HT-29 (cell line): Measurements from ENCODE around the gene SYNGR4. TPM values are rescaled to one million over a fixed set of nuclear protein-coding genes. Genes with fewer than 3 reads are reported as not detected.
A peak's percentile ranks its signal among the peaks of the same experiment; 100 is the strongest.

ENCODE experiments used
- DNase-seq: peaks from one replicate; pipeline ENCODE4 v3.0.0-alpha.2; 2015; ENCODE audit warnings: low spot score
- total RNA-seq: library from RNA; depleted of rRNA; stranded (reverse); fragments of >200 nt; shearing (Covaris generic); gene quantifications from 2 replicates; pipeline ENCODE4 v1.2.3, GENCODE V29; 2014

The SYNGR4 gene
- total RNA-seq, 1 experiment from 2014 or later = 1.2 TPM

DNA sequence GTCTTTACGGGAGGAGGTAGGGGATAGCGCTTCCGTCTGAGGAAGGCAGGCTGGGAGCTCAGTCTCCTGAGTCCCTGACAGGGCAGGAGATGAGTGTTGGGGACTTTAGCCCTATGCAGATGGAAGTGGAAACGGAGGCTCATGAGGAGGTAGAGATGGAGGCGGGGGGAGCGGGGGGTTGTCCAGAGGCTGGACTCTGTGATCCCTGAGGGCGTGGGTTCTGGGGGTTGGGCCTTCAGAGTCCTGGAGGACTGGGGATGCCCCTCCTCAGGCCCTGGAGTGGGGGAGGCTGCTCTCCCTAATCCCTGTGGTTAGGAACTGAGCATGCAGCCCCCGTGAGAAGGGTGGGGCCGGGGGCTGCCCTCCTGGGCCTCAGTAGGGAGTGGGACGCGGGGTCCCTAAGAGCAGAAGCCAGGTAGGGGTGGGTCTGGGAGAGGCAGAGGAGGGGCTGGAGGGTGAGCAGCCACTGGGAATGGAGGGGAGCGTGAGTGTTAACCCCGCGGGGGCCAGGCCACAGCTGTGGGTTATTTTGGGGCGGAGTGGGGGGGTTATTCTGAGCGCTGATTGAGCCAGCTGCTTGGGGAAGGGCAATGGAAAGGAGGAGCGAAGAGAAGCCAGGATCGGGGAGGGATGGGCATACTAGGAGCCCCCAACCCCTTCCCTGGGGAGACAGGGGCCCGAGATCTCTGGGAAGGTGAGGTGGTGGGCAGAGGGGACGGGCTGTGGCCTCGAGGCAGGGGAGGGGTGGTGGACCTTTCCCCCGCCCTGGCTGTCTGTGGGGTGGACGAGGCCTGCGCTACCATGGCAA is 32.1 kb downstream of the SYNGR4 start:
- no peak for DNase-seq

DNA sequence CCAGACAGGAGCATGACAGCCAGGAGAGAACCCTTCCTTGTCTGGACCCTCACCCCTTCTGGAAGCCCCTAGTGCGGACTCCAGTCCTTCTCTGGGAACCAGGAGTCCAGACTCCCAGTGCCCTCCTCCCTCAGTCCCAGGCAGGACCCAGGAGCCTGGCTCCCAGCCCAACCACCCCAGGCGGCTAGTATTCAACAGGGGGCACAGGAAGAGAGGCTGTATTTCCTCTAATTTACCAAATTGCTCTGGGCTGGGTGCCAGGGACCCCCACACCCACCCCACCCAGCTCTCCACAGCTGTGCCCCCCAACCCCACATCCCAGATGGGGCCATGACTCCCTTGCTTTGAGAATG is 32.6 kb downstream of the SYNGR4 start:
- no peak for DNase-seq

DNA sequence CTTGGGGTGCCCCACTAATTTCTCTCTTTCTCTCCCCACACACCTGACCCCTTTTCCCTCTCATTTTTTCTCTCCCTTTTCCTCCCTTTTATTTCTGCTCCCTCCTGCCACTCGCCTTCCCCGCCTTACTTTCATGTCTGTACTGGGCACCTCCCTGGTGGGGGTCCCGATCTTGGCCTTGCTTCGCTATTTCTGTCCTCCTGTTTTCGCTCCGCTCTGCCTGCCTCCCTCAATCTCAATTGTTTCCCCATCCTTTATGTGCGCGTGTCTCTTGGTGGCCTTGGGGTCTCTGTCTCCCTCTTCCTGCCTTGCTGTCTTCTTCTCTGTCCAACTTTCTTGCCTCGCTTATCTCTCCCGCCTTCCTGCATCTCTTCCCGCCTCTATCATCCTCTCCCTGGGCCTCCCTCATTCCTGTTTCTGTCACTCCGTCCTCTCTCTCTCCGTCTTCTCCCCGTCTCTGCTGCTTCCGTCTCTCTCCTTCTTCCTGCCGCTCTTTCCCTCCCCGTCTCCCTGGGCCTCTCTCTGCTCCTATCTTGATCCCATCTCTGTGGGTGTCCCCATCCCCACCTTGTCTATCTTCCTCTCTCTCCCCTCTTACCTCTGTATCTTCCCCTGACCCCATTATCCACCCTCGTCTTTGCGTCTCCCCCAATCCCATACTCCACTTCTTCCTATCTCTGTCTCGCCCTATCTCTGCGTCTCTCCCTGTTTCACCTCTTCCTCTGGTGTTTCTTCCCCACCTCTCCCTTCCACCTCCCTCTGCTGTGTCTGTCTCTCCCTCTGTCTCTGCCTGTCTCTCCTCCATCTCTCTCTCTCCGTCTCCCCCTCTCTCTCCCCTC is 33.3 kb downstream of the SYNGR4 start:
- DNase-seq = no peak

DNA sequence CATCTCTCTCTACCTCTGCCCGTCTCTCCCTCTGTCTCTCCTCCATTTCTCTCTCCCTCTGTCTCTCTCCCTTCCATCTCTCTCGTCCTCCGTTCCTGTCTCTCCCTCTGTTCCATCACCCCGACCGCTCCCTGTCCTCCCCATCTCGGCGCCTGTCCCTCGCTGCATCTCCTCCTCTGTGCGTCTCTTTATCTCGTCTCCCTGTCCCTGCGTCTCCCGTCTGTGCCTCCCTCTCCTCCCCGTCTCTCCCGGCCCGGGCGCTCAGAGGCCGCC is 33.9 kb downstream of the SYNGR4 start:
- DNase-seq = no peak

DNA sequence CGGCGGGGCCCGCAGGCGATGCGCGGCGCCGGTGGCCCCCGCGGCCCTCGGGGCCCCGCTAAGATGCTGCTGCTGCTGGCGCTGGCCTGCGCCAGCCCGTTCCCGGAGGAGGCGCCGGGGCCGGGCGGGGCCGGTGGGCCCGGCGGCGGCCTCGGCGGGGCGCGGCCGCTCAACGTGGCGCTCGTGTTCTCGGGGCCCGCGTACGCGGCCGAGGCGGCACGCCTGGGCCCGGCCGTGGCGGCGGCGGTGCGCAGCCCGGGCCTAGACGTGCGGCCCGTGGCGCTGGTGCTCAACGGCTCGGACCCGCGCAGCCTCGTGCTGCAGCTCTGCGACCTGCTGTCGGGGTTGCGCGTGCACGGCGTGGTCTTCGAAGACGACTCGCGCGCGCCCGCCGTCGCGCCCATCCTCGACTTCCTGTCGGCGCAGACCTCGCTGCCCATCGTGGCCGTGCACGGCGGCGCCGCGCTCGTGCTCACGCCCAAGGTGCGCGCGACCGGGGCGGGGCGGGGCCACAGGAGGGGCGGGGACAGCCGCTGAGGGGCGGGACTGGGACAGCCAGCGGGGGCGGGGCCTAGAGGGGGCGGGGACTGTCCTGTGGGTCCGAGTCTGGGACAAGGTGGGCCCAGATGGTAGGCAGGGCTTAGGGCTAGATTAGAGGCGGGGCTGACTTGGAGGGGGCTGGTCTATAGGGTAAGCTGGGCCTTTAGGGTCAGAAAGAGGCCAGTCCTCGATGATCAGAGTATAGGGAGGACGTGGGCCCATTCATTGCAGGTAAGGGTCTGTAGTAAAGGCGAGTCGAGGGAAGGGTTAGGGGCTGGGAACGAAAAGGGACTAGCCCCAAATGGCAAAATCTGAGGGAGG is 34.4 kb downstream of the SYNGR4 start:
- DNase-seq = peak; percentile 98

DNA sequence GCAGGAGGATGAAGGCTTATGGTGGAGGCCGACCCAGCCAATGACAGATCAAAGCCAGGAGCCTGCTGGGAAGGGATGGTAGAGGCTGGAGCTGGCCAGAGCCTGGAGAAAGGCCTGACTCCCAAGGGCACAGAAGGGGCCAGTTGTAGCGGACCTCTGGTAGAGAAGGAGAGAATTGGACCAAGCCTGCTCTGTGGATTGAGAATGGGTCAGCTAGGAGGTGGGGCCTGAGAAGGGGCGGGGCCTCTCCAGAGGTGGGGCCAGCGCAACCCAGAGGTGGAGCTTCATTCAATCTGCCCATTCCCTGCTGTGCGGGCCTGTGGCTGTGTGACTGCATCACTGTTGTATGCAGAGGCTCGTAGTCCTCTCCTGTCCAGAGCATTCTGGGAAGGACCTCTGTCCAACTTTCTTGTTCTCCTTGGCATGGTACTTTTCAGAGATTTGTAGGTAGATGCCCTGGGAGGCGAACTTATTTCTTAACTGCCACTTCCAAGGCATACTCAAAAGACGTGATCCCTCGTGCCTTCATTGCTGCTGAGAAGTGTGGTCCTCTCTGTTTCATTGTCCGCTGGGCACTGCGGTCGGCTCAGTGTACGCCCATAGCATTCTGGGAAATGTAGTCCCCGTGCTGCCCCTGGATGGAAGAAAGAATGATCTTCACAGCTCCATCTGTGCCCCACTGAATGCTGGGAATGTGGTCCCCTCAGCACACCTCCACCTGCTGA is 36.0 kb downstream of the SYNGR4 start:
- DNase-seq = peak; percentile 54

DNA sequence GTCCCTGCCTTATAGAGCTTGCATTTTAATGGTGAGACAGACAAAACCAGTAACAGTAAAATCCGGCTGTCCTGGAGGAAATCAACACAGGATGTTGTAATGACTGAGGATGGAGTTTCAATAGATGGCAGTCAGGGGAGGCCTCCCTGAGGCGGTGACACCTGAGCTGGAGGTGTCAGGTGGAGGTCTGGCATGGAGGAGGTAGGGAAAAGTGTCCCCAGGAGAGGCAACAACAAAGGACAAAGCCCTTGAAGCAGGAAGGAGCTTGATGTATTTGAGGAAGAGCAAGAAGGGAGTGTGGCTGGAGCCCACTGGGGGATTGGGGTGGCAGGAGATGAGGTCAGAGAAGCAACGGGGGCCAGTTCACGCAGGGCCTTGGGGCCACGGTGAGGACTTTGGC is 37.1 kb downstream of the SYNGR4 start:
- DNase-seq = no peak

DNA sequence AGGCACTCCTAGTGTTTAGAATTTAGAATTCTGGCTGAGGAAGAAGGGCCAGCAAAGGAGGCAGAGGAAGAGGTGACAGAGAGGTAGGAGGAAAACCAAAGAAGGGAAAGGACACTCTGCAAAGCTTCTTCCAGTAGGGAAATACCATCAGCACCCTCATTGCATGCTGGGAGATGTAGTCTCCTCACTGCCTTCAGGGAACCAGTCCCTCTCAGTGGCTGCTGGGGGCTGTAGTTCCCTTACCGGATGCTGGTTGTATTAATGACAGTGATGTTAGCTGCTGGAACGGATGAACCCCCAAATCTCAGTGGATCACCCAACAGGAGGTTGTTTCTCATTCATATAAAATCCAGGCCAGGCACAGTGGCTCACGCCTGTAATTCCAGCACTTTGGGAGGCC is 39.4 kb downstream of the SYNGR4 start:
- DNase-seq = peak; percentile 77

DNA sequence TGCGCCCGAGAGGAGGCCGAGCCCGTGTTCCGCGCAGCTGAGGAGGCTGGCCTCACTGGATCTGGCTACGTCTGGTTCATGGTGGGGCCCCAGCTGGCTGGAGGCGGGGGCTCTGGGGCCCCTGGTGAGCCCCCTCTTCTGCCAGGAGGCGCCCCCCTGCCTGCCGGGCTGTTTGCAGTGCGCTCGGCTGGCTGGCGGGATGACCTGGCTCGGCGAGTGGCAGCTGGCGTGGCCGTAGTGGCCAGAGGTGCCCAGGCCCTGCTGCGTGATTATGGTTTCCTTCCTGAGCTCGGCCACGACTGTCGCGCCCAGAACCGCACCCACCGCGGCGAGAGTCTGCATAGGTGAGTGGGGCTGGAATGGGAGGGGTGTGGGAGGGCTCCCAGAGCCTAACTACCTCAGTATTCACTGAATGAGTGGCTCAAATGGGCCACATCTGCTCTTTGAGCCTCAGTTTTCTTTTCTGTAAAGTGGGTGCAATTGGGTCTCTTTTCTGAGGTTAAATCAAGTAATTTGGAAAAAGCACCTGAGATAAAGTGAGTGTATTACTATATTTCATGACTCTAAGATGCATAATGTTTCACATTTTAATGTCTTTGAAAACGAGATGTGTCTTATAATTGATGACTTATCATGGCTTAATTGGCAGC is 41.0 kb downstream of the SYNGR4 start:
- no peak for DNase-seq

DNA sequence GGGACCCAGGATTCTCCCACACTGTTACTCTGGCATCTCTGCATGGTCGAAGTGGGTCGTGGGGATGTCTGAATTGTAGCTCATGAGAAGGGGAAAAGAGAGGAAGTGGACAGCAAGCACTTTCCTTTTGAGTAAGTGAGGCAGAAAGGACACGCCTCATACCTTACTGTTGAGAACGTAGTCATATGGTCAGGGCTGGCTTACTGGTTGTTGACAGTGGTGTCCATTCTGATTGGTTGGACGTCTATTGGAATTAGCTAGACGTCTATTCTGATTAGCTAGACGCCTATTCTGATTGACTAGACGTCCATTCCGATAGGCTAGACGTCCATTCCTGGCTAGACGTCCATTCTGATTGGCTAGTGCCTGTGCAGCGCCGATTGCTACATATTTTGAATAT is 41.7 kb downstream of the SYNGR4 start:
- no peak for DNase-seq

DNA sequence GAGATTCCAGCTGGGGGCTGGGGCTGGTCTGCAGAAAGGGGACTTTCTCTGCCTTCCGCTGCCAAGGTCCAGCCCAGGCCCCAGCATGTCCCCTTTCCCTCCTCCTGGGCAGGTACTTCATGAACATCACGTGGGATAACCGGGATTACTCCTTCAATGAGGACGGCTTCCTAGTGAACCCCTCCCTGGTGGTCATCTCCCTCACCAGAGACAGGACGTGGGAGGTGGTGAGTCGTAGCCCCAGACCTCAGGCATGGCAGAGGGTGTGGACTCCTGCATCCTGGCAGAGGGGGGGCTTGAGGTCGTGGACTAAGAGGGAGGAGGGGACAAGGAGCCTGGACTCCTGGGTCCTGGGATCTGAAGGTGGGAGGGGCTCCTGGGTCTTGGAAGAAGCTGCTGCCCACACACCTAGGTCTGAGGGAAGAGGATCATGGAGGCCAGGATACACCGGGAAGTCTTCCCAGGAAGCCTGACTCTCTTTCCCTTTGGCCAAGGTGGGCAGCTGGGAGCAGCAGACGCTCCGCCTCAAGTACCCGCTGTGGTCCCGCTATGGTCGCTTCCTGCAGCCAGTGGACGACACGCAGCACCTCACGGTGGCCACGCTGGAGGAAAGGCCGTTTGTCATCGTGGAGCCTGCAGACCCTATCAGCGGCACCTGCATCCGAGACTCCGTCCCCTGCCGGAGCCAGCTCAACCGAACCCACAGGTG is 49.9 kb downstream of the SYNGR4 start:
- no peak for DNase-seq

DNA sequence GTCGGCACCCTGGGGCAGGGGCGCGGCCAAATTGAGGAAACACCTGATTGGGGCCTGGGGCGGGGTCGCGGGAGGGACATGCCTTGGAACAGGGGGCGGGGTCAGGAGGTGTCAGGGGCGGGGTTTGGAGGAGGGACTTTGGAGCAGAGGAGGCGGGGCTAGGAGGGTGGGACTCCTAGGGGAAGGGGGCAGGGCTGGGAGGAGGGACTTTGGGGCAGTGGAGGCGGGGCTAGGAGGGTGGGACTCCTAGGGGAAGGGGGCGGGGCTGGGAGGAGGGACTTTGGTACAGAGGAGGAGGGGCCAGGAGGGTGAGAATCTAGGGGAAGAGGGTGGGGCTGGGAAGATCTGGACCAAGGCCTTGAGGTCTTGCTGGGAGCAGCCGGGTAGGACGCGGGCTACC is 51.2 kb downstream of the SYNGR4 start:
- peak; percentile 91 for DNase-seq

DNA sequence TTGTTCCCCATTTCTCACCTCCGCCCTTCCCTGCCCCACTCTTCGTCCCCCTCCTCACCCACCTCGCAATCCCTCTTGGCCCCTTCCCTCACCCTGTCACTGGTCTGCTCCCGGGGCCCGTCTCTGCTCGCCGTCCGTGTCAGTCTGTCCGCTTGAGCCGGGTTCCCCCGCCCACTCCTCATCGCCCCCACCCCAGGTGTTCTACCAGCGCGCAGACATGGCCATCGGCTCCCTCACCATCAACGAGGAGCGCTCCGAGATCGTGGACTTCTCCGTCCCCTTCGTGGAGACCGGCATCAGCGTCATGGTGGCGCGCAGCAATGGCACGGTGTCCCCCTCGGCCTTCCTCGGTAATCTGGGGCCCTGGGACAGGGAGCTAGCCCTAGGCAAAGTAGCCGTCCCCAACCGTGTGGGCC is 51.6 kb downstream of the SYNGR4 start:
- DNase-seq = no peak

DNA sequence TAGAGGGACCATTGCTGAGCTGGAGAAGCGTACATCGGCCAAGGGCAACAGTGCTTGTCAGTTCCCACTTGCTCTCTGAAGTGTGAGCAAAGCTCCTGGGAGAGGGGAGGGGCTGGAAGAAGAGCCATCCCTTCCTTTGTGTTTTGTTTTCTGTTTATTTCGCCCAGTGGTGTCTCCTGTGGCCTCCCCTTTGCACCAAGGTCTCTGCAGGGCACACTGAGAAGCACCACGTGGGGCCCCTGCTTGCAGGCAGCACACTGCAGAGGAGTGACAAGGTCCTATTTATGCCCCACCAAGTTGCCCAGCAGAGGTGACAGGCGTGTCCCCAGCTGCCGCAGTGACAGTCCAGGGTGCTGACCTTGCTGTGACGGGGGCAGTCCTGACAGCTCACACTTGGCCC is 53.3 kb downstream of the SYNGR4 start:
- DNase-seq = no peak

DNA sequence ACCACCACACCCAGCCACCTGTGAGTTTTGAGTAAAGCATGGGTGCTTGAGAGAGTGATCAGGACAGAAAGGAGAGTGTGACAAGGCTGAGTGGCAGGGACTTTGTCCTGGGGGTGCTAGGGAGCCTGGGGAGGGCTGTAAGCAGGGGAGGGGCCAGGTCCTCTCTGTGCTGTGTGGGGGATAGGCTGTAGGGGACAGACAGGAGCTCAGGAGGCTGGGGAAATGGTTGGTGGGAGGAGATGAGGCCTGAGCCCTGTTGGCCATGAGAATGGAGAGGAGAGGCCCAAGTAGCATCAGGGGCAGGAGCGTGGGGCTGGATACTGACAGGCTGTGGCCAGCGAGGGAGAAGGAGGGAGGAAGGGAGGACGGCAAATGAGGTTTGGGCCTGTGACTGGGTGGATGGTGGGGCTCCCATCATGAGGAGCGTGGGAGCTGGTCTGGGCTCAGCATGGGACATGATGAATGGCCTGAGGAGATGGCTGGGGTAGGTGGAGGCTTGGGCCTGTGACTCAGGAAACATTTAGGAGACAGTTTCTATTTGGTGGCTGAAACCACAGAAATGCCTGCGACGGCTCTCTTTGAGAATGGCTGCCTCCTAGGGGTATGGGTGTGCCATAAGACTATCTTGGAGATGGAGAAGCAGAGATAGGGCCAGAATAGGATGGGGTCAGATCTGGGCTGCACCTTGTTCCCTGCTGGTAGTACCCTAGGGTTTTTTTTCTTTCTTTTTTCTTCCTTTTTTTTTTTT is 54.3 kb downstream of the SYNGR4 start:
- DNase-seq = no peak

DNA sequence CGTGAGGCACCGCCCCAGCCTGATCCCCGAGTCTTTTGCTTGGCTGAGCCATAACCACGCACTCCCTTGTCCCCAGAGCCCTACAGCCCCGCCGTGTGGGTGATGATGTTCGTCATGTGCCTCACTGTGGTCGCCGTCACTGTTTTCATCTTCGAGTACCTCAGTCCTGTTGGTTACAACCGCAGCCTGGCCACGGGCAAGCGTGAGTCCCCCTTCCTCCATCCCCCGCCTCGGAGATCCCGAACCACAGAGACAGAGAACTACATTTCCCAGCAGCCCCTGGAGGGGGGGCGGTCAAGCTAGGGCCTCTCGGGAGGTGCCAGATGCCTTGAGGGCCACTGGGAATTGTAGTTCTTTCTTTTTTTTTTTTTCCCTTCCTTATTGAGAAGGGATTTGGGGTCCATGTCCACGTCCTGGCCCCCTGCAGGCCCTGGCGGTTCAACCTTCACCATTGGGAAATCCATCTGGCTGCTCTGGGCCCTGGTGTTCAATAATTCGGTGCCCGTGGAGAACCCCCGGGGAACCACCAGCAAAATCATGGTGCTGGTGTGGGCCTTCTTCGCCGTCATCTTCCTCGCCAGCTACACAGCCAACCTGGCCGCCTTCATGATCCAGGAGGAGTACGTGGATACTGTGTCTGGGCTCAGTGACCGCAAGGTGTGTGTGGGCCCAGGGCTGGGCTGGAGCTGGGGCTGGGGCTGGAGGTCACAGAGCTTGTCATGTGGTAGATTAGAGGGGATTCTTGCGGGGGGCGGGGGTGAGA is 55.2 kb downstream of the SYNGR4 start:
- no peak for DNase-seq

DNA sequence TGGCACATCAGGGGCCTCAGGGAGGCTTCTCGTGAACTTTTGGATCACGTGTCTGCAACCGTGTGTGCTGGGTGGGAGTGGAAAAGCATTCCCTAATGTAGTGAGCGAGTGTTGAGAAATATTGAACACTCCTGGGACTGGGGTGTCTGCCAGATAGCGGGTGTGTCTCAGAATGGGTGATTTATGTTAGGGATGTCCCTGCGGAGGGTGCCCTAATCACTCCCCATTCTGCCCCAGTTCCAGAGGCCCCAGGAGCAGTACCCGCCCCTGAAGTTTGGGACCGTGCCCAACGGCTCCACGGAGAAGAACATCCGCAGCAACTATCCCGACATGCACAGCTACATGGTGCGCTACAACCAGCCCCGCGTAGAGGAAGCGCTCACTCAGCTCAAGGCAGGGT is 57.4 kb downstream of the SYNGR4 start:
- DNase-seq = no peak

DNA sequence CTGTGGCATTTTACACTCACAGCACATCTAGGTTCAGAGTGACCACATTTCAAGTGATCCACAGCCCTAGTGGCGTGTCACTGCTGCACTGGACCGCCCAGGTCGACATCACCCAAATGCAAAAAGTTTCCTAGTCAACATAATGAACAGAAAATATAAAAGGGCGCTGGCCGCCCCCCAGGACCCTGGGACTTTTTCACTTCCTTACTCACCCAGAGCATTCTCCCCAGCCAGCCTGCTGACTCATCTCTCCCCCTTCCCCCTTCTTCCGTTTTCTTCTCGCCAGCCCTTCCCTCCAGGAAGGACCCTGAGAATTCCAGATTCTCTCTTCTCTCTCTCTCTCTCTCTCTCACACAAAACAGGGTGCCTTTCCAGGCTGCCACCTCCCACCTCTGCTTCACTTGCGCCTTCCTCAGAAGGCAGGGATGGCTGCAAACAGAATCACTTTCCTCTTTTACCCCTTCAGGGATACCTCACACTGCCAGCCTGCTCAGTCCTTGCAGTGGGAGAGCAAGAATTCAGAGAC is 60.6 kb downstream of the SYNGR4 start:
- no peak for DNase-seq
